Stomach (tissue), 9 donors: Measurements from ENCODE around the gene TMEM132D. TPM values are rescaled to one million over a fixed set of nuclear protein-coding genes. Genes with fewer than 3 reads are reported as not detected.

Experiments
- DNase-seq, 2 donors: peaks; one replicate each; pipeline versions ENCODE4 v3.0.0 to v3.0.0-alpha.2; 2013 to 2019
- H3K27ac ChIP-seq, 5 donors: fragments of 200-600 bp in 4 of 5; sonication (generic) in 4 of 5; one replicate each; pipeline ENCODE4 v1.5.1; 2013 to 2019; ENCODE audit warnings: mild to moderate bottlenecking in 1 of 5, moderate library complexity in 1 of 5
- H3K27me3 ChIP-seq, 3 donors: fragments of 200-600 bp; sonication (generic); one replicate each; pipeline ENCODE4 v1.5.1; 2017 to 2019; ENCODE audit warnings: mixed run types in 1 of 3
- H3K36me3 ChIP-seq, 4 donors: fragments of 200-600 bp; sonication (generic); 1 replicate in 3 of 4; 2 replicates in 1 of 4; pipeline ENCODE4 v1.5.1; 2016 to 2019
- H3K4me1 ChIP-seq, 4 donors: fragments of 200-600 bp; sonication (generic); one replicate each; pipeline ENCODE4 v1.5.1; 2016 to 2019
- H3K4me3 ChIP-seq, 4 donors: fragments of 200-600 bp; sonication (generic) in 3 of 4; one replicate each; pipeline ENCODE4 v1.5.1; 2016 to 2019; ENCODE audit warnings: mild to moderate bottlenecking in 1 of 4
- H3K9me3 ChIP-seq, 4 donors: fragments of 200-600 bp; sonication (generic); one replicate each; pipeline ENCODE4 v1.5.1; 2016 to 2019
- CTCF ChIP-seq, 7 experiments: fragments of 450-650 bp in 4 of 7; fragments of 200-600 bp in 3 of 7; sonication (generic) in 3 of 7; IDR thresholded peaks; one replicate each; pipeline ENCODE4 v1.5.1; 2016 to 2019; ENCODE audit warnings: antibody characterized with exemption in 7 of 7, control low read depth in 2 of 7, mild to moderate bottlenecking in 1 of 7
- EP300 ChIP-seq: sonication (generic); formaldehyde crosslinking; IDR thresholded peaks from one replicate; pipeline ENCODE4 v1.6.1; 2017; ENCODE audit warnings: antibody characterized with exemption
- POLR2A ChIP-seq, 4 donors: fragments of 450-650 bp; IDR thresholded peaks; one replicate each; pipeline ENCODE4 v1.6.1; 2016; ENCODE audit warnings: antibody characterized with exemption in 4 of 4, control low read depth in 2 of 4, mild to moderate bottlenecking in 1 of 4, moderate library complexity in 1 of 4
- POLR2AphosphoS5 ChIP-seq, 3 donors: sonication (generic); formaldehyde crosslinking; IDR thresholded peaks; one replicate each; pipeline ENCODE4 v1.6.1; 2016; ENCODE audit warnings: antibody characterized with exemption in 3 of 3
- whole genome bisulfite sequencing, 5 donors: extraction: QIAGEN DNeasy Blood & Tissue Kit in 3 of 5; methylation state at CpG; one replicate each; pipeline versions ENCODE4 v1.1.5 to v1.1.7; 2013 to 2018; 5-methylcytosine and 5-hydroxymethylcytosine counted together
- intact Hi-C: fragments of 100-400 bp; cut with DNase I; formaldehyde crosslinking; loops from one replicate; pipeline ENCODE4 v1.15.1; 2023; ENCODE audit warnings: low total_unique reads
- polyA plus RNA-seq, 3 donors: library from polyadenylated mRNA; stranded (reverse); fragments of 200-250 nt; gene quantifications; one replicate each; pipeline ENCODE4 v1.2.3, GENCODE V29; 2013
- total RNA-seq, 5 donors: library from RNA; depleted of rRNA; stranded (reverse); fragments of >200 nt; gene quantifications; one replicate each; pipeline versions ENCODE4 v1.1.0 to v1.2.3, GENCODE V29; 2014 to 2016
- donor health status: healthy with polysubstance abuse.
- donor health status: Bipolar disorder and iron deficiency.
- donor health status: healthy.

TMEM132D gene
- total and polyA plus RNA-seq, 8 donors: 0.29 to 0.92 TPM; not detected in 6

DNA sequence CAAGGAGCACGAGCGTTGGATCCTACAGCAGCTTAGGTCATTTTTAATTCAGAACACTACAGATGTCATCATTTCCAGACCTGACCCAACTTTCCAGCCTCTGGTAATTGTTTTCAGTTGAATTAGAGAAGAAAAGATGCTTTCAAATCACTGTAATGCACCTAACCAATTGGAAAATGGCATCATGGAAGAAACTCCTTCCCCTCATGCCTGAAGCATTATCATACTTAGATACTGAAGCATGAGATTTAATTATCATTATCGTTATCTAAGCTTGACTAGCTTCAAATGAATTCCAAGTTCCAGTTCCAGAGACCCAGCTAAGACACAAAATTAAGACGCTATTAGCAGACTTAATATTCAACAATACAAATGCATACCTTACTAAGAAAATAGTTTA lies 299.3 kb downstream of the TMEM132D start:
- 68 to 74% (median 69%) methylated on average over 4 of the region's 4 CpGs for WGBS, 5 donors
- intact Hi-C loops: no loop called here
- TF ChIP-seq POLR2AphosphoS5 (IDR thresholded peaks at IDR 0.05) (no peak), CTCF (IDR thresholded peaks at IDR 0.05) (no peak), EP300 (no peak), POLR2A (IDR thresholded peaks at IDR 0.05) (no peak)
- H3K9me3 ChIP-seq: peaks cover 0 to 11% (median 5%) of the 10 kb centered on the region in 4 donors
- no peaks in the 10 kb centered on the region for H3K4me1 ChIP-seq
- H3K36me3 ChIP-seq: no peaks in the 10 kb centered on the region
- H3K4me3 ChIP-seq: no peak overlapping the region
- DNase-seq: no peak
- no peak overlapping the region for H3K27ac ChIP-seq
- no peaks in the 10 kb centered on the region for H3K27me3 ChIP-seq

GRCh38 chr12:129599406-129599805 lies 304.4 kb downstream of the TMEM132D start:
- WGBS, 5 donors: 49 to 84% (median 60%) methylated on average over 1 of the region's 1 CpG
- DNase-seq: no peak
- no peaks in the 10 kb centered on the region for H3K4me1 ChIP-seq
- no peaks in the 10 kb centered on the region for H3K36me3 ChIP-seq
- no peak overlapping the region for H3K27ac ChIP-seq
- peaks cover 0 to 15% (median 5%) of the 10 kb centered on the region in 4 donors for H3K9me3 ChIP-seq
- H3K27me3 ChIP-seq: no peaks in the 10 kb centered on the region
- H3K4me3 ChIP-seq: no peak overlapping the region
- TF ChIP-seq EP300 (no peak), CTCF (IDR thresholded peaks at IDR 0.05) (no peak), POLR2AphosphoS5 (IDR thresholded peaks at IDR 0.05) (no peak), POLR2A (IDR thresholded peaks at IDR 0.05) (no peak)
- intact Hi-C loops: no loop called here

DNA sequence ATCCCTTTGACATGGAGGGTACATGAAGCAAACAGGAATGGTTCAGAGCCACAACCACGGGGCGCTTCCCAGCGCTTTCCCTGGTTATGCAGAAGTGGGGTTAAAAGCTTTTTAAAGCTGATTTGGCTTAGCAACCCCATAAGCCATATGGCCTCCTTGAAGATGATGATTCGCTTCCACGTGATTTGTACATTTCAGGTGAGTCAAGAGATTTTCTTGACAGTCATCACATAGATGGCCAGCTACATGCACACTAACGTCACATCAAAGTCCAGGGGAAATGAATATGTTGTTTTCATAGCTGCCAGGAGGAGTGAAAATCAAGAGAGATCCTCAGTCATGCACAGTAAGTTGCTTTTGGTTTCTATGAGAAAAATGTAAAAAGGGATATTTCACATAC lies 309.7 kb downstream of the TMEM132D start:
- peak in 1 of 2 donors; percentile 6 for DNase-seq
- TF ChIP-seq CTCF (IDR thresholded peaks at IDR 0.05): no peak
- no peak for TF ChIP-seq EP300
- TF ChIP-seq POLR2AphosphoS5 (IDR thresholded peaks at IDR 0.05): no peak
- TF ChIP-seq POLR2A (IDR thresholded peaks at IDR 0.05): no peak
- Histone ChIP-seq H3K36me3 (no peaks in the 10 kb centered on the region), H3K27me3 (no peaks in the 10 kb centered on the region), H3K9me3 (peaks cover 0 to 6% (median 0%) of the 10 kb centered on the region in 4 donors), H3K4me3 (no peak overlapping the region), H3K4me1 (no peaks in the 10 kb centered on the region), H3K27ac (no peak overlapping the region)
- 48 to 76% (median 61%) methylated on average over 6 of the region's 6 CpGs for WGBS, 5 donors
- intact Hi-C loops: no loop called here

GRCh38 chr12:129592449-129592848 lies 311.4 kb downstream of the TMEM132D start:
- intact Hi-C loops: no loop called here
- no peaks in the 10 kb centered on the region for H3K27me3 ChIP-seq
- H3K27ac ChIP-seq: no peak overlapping the region
- DNase-seq: no peak
- peaks cover 0 to 6% (median 0%) of the 10 kb centered on the region in 4 donors for H3K9me3 ChIP-seq
- H3K4me3 ChIP-seq: no peak overlapping the region
- TF ChIP-seq CTCF (IDR thresholded peaks at IDR 0.05) (no peak), POLR2AphosphoS5 (IDR thresholded peaks at IDR 0.05) (no peak), EP300 (no peak), POLR2A (IDR thresholded peaks at IDR 0.05) (no peak)
- H3K36me3 ChIP-seq: no peaks in the 10 kb centered on the region
- H3K4me1 ChIP-seq: no peaks in the 10 kb centered on the region
- 52 to 62% (median 58%) methylated on average over 2 of the region's 2 CpGs for WGBS, 5 donors
